Ascending aorta (tissue), 2 donors: Measurements from ENCODE around the gene LAMP2. TPM values are rescaled to one million over a fixed set of nuclear protein-coding genes. Genes with fewer than 3 reads are reported as not detected.

Experiments used
- DNase-seq, 2 donors: peaks; one replicate each; pipeline ENCODE4 v3.0.0-alpha.2; 2019; ENCODE audit warnings: low spot score in 2 of 2
- H3K27ac ChIP-seq, 2 donors: fragments of 200-600 bp; sonication (generic); one replicate each; pipeline ENCODE4 v1.5.1; 2016 to 2017; ENCODE audit warnings: mild to moderate bottlenecking in 1 of 2
- H3K27me3 ChIP-seq: fragments of 200-600 bp; sonication (generic); one replicate; pipeline ENCODE4 v1.5.1; 2017
- H3K36me3 ChIP-seq, 2 donors: fragments of 200-600 bp; sonication (generic); one replicate each; pipeline ENCODE4 v1.5.1; 2016
- H3K4me1 ChIP-seq, 2 donors: fragments of 200-600 bp; sonication (generic); one replicate each; pipeline ENCODE4 v1.5.1; 2016 to 2017; ENCODE audit warnings: mild to moderate bottlenecking in 1 of 2
- H3K4me3 ChIP-seq, 2 donors: fragments of 200-600 bp; sonication (generic); one replicate each; pipeline ENCODE4 v1.5.1; 2016 to 2017; ENCODE audit warnings: mild to moderate bottlenecking in 1 of 2
- H3K9me3 ChIP-seq, 2 donors: fragments of 200-600 bp; sonication (generic); one replicate each; pipeline ENCODE4 v1.5.1; 2016
- intact Hi-C: fragments of 100-400 bp; cut with DNase I; formaldehyde crosslinking; loops from one replicate; pipeline ENCODE4 v1.15.1; 2023
- total RNA-seq: library from RNA; depleted of rRNA; stranded (reverse); fragments of >200 nt; gene quantifications from one replicate; pipeline ENCODE4 v1.1.0, GENCODE V29; 2016
- TF ChIP-seq, protein P1 (sequence below), 3 experiments: fragments of 200-600 bp in 2 of 3; fragments of 450-650 bp in 1 of 3; sonication (generic) in 2 of 3; IDR thresholded peaks; one replicate each; pipeline ENCODE4 v1.5.1; 2016 to 2019; ENCODE audit warnings: antibody characterized with exemption in 3 of 3, mild to moderate bottlenecking in 1 of 3, moderate library complexity in 1 of 3

The LAMP2 gene
- total RNA-seq, 1 donor from 2014 or later = 60.1 TPM

DNA sequence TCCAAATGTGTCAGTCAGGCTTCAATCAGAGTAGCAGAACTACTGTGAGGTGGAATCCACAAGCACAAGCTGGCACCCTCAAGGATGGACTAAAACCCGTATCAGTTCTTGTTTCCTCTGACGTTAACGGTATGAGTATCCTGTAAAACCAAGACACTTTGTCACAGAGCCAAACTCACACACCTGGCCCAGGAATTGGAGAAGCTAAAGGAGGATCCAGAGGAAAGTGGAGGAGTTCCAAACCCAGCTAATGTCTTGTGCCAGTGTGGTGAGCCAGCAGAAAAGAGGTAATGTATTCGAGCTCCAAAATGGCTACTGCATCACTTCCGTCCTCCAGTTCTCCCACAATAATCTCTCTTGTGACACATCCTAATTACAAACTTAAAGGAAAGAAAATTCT, 62.5 kb downstream of the LAMP2 start:
- Histone ChIP-seq H3K4me3 (no peak overlapping the region), H3K27me3 (no peaks in the 10 kb centered on the region), H3K36me3 (no peaks in the 10 kb centered on the region), H3K4me1 (no peaks in the 10 kb centered on the region), H3K9me3 (no peaks in the 10 kb centered on the region), H3K27ac (no peak overlapping the region)
- intact Hi-C loops = no loop called here
- TF ChIP-seq, protein P1, sequence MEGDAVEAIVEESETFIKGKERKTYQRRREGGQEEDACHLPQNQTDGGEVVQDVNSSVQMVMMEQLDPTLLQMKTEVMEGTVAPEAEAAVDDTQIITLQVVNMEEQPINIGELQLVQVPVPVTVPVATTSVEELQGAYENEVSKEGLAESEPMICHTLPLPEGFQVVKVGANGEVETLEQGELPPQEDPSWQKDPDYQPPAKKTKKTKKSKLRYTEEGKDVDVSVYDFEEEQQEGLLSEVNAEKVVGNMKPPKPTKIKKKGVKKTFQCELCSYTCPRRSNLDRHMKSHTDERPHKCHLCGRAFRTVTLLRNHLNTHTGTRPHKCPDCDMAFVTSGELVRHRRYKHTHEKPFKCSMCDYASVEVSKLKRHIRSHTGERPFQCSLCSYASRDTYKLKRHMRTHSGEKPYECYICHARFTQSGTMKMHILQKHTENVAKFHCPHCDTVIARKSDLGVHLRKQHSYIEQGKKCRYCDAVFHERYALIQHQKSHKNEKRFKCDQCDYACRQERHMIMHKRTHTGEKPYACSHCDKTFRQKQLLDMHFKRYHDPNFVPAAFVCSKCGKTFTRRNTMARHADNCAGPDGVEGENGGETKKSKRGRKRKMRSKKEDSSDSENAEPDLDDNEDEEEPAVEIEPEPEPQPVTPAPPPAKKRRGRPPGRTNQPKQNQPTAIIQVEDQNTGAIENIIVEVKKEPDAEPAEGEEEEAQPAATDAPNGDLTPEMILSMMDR (IDR thresholded peaks at IDR 0.05) = no peak
- DNase-seq = no peak

GRCh38 chrX:120402369-120402768, 66.7 kb downstream of the LAMP2 start:
- no peaks in the 10 kb centered on the region for H3K9me3 ChIP-seq
- intact Hi-C loops = no loop called here
- H3K4me1 ChIP-seq = no peaks in the 10 kb centered on the region
- no peaks in the 10 kb centered on the region for H3K27me3 ChIP-seq
- no peaks in the 10 kb centered on the region for H3K36me3 ChIP-seq
- DNase-seq = no peak
- H3K4me3 ChIP-seq = no peak overlapping the region
- H3K27ac ChIP-seq = no peak overlapping the region
- TF ChIP-seq, protein P1 (IDR thresholded peaks at IDR 0.05) = no peak

GRCh38 chrX:120401301-120401700, 67.8 kb downstream of the LAMP2 start:
- no peaks in the 10 kb centered on the region for H3K9me3 ChIP-seq
- H3K27ac ChIP-seq = no peak overlapping the region
- intact Hi-C loops = no loop called here
- no peak overlapping the region for H3K4me3 ChIP-seq
- TF ChIP-seq, protein P1 (IDR thresholded peaks at IDR 0.05) = no peak
- H3K36me3 ChIP-seq = no peaks in the 10 kb centered on the region
- no peaks in the 10 kb centered on the region for H3K27me3 ChIP-seq
- H3K4me1 ChIP-seq = no peaks in the 10 kb centered on the region
- no peak for DNase-seq

DNA sequence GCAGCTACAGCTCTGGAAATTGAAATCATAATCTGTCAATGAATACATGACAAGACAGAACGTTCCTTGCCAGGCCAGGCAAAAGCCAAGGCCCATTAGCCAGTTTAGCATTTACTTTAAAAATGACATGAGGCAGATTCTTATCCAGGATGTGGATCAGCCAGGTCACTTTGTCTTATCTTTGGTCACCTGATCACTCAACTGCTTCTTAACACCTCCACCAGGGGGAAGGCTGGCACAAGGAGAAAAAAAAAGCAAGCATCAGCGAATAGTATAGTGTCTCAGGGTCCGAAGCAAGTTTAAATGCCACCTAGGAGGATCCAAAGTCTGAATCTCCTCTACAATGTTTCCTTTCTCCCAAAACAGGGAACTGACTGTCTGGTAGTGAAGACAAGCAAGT, 88.4 kb downstream of the LAMP2 start:
- intact Hi-C loops = no loop called here
- no peaks in the 10 kb centered on the region for H3K9me3 ChIP-seq
- no peaks in the 10 kb centered on the region for H3K27me3 ChIP-seq
- TF ChIP-seq, protein P1 (IDR thresholded peaks at IDR 0.05) = no peak
- H3K27ac ChIP-seq = no peak overlapping the region
- no peaks in the 10 kb centered on the region for H3K36me3 ChIP-seq
- DNase-seq = no peak
- no peak overlapping the region for H3K4me3 ChIP-seq
- no peaks in the 10 kb centered on the region for H3K4me1 ChIP-seq

GRCh38 chrX:120379937-120380681, 89.0 kb downstream of the LAMP2 start:
- Histone ChIP-seq H3K36me3 (no peaks in the 10 kb centered on the region), H3K4me1 (no peaks in the 10 kb centered on the region), H3K27me3 (no peaks in the 10 kb centered on the region), H3K4me3 (no peak overlapping the region), H3K9me3 (no peaks in the 10 kb centered on the region), H3K27ac (no peak overlapping the region)
- intact Hi-C loops = no loop called here
- no peak for DNase-seq
- TF ChIP-seq, protein P1 (IDR thresholded peaks at IDR 0.05) = no peak
